ENCODE data around the gene DCDC2.
A peak's percentile ranks its signal among the peaks of the same experiment; 100 is the strongest.

DCDC2 gene

DNA sequence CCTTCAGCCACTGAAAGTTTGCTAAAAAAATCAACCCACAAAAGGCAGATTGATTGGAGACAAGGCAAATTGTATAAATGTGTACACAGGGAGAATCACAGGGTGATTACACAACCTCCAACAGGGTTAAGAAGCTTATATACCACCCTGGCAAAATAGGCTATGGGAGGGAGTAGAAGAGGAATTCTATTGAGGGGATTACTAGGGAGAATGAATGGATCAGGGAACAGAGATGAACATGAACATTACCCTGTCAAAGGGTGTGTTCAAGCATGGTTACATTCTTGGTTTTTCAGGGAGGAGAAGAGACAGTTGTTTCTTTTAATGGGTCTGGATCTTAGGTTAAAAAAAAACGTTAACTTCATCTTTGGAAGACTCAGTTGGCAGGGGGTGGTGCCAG lies 39.8 kb upstream of the DCDC2 start:
- no peak for DNase-seq (ENCODE audit: low read depth)
- TF ChIP-seq CTCF (conservative IDR thresholded peaks at IDR 0.05; ENCODE audit: control insufficient read depth, insufficient read depth, low read depth, low read length) = no peak
- no peak overlapping the region for H3K4me3 ChIP-seq (ENCODE audit: control insufficient read depth, low read depth, low read length)

DNA sequence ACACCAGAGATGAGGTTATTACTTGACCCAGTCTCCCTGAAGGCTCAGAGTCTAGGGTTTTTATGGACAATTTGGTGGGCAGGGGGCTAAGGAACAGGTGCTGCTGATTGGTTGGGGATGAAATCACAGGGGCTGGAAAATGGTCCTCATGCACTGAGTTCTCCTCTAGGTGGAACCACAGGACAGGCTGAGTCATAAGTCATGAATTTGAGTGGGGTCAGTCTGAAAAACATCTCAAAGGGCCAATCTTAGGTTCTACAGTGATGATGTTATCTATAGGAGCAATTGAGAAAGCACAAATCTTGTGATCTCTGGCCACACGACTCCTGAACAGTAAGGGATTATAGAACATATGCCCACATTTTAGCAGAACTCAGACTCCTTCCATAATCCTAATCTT lies 39.0 kb upstream of the DCDC2 start:
- TF ChIP-seq CTCF (conservative IDR thresholded peaks at IDR 0.05; ENCODE audit: control insufficient read depth, insufficient read depth, low read depth, low read length) = no peak
- no peak overlapping the region for H3K4me3 ChIP-seq (ENCODE audit: control insufficient read depth, low read depth, low read length)
- DNase-seq (ENCODE audit: low read depth) = peak; percentile 11

GRCh38 chr6:24394780-24395437 lies 37.0 kb upstream of the DCDC2 start:
- DNase-seq (ENCODE audit: low read depth) = peak; percentile 97
- no peak for TF ChIP-seq CTCF (conservative IDR thresholded peaks at IDR 0.05; ENCODE audit: control insufficient read depth, insufficient read depth, low read depth, low read length)
- H3K4me3 ChIP-seq (ENCODE audit: control insufficient read depth, low read depth, low read length) = no peak overlapping the region

DNA sequence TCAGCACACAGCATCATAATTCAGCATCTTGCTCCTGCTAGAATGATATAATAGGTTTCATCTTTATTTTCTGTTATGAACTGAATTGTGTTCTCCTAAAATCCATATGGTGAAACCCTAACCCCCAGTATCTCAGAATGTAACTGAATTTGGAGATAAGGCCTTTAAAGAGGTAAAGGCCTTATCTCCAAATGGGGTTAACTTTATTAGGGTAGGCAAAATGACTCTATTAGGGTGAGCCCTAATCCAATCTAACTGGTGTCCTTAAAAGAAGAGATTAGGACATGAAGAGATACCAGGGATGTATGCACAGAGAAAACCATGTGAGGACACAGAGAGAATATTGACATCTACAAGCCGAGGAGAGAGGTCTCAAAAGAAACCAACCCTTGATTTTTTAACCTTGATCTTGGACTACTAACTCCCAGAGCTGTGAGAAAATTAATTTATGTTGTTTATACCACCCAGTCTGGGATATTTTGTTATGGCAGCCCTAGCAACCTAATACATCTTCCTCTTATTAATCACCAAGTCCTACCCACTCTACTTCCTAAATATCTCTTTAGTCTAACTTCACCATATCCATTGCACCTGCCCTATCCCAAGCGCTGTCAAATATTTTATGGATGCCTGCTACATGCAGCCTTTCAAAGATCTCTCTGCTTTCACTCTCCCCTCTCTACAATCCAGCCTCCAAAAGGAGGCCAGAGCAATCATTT lies 36.4 kb upstream of the DCDC2 start:
- H3K4me3 ChIP-seq (ENCODE audit: control insufficient read depth, low read depth, low read length) = no peak overlapping the region
- no peak for TF ChIP-seq CTCF (conservative IDR thresholded peaks at IDR 0.05; ENCODE audit: control insufficient read depth, insufficient read depth, low read depth, low read length)
- DNase-seq (ENCODE audit: low read depth) = no peak

GRCh38 chr6:24391756-24392405 lies 34.0 kb upstream of the DCDC2 start:
- no peak overlapping the region for H3K4me3 ChIP-seq (ENCODE audit: control insufficient read depth, low read depth, low read length)
- TF ChIP-seq CTCF (conservative IDR thresholded peaks at IDR 0.05; ENCODE audit: control insufficient read depth, insufficient read depth, low read depth, low read length) = no peak
- DNase-seq (ENCODE audit: low read depth) = peak; percentile 12

GRCh38 chr6:24391208-24391607 lies 33.3 kb upstream of the DCDC2 start:
- H3K4me3 ChIP-seq (ENCODE audit: control insufficient read depth, low read depth, low read length) = no peak overlapping the region
- no peak for DNase-seq (ENCODE audit: low read depth)
- no peak for TF ChIP-seq CTCF (conservative IDR thresholded peaks at IDR 0.05; ENCODE audit: control insufficient read depth, insufficient read depth, low read depth, low read length)
